ENCODE results near the gene FRMPD1.

DNA sequence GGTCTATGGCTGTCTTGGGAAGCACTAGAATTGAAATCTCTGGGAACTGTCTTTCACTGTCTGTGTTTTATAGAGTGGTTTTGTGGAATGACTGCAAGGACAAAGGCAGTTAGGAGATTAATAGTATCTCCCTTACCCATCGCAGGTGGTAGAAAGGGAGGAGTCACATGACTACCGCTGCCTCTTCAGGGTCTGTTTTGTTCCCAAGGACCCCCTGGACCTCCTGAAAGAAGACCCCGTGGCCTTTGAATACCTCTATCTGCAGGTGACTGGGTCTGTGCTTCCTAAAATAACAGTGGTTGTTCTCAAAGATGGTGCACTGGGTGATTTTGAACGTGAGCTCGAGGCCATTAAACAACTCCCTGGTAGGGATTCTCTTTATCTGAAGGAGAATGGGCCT lies 80.1 kb downstream of the FRMPD1 start:
- TF ChIP-seq, protein P1, sequence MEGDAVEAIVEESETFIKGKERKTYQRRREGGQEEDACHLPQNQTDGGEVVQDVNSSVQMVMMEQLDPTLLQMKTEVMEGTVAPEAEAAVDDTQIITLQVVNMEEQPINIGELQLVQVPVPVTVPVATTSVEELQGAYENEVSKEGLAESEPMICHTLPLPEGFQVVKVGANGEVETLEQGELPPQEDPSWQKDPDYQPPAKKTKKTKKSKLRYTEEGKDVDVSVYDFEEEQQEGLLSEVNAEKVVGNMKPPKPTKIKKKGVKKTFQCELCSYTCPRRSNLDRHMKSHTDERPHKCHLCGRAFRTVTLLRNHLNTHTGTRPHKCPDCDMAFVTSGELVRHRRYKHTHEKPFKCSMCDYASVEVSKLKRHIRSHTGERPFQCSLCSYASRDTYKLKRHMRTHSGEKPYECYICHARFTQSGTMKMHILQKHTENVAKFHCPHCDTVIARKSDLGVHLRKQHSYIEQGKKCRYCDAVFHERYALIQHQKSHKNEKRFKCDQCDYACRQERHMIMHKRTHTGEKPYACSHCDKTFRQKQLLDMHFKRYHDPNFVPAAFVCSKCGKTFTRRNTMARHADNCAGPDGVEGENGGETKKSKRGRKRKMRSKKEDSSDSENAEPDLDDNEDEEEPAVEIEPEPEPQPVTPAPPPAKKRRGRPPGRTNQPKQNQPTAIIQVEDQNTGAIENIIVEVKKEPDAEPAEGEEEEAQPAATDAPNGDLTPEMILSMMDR (IDR thresholded peaks at IDR 0.05), result no peak
- TF ChIP-seq ZFX (IDR thresholded peaks at IDR 0.05; ENCODE audit: borderline replicate concordance), result no peak

Measured in 22Rv1 (cell line).